C4-2B (cell line): ENCODE results near the gene VARS1.

Experiments used
- H3K27ac ChIP-seq: fragments of 450-650 bp; 2 replicates; pipeline ENCODE4 v1.5.1; 2017
- CTCF ChIP-seq: fragments of 450-650 bp; conservative IDR thresholded peaks from 2 replicates; pipeline ENCODE4 v1.5.1; 2017; ENCODE audit warnings: mild to moderate bottlenecking
- ZFX ChIP-seq: fragments of 450-650 bp; IDR thresholded peaks from 2 replicates; pipeline ENCODE4 v1.6.1; 2017

The VARS1 gene

GRCh38 chr6:31761343-31761742 lies 34.2 kb downstream of the VARS1 start:
- no peak overlapping the region for H3K27ac ChIP-seq
- TF ChIP-seq ZFX (no peak), CTCF (no peak)

DNA sequence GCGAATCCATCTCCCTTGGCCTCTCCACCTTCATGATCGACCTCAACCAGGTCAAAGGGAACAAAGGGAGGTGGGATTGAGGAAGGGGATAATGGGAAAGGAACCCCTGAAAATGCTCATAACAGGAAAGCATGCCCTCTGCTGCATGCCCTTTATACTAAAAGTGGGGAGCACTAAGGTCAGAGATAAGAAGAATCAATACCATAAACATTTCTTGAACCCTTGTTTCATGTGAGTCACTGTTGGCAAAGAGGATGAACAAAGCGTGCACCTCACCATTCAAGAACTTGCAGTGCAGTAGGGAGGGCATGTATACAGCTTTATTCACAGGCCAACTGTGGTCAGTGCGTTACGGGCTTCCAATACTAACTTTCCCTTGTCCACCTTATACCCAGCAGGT lies 34.8 kb downstream of the VARS1 start:
- TF ChIP-seq ZFX (no peak), CTCF (no peak)
- no peak overlapping the region for H3K27ac ChIP-seq

DNA sequence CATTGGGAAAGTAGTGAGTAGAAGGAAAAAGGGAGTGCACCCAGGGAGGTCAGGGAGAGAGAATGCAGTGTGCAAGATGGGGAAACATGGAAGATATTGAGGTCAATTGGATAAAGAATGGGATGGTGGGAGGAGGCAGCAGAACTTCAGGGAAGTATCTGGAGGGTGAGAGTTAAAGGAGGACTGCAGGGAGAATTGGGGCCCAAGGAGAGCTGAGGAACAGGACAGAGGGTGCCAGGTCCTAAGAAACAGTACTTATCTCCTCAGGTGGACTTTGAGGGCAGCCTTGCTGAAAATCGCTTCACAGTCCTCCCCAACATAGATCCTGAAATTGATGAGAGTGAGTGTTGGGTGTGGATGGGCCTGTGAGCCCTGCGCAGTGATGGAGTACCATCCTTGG lies 37.3 kb downstream of the VARS1 start:
- no peak overlapping the region for H3K27ac ChIP-seq
- no peak for TF ChIP-seq ZFX

- H3K27ac ChIP-seq, result no peak overlapping the region
- TF ChIP-seq ZFX, result no peak
- TF ChIP-seq CTCF, result no peak
These were observed 42.7 kb downstream of the VARS1 start for GRCh38 chr6:31752739-31753319.

- TF ChIP-seq CTCF, result no peak
- TF ChIP-seq ZFX, result no peak
- H3K27ac ChIP-seq, result no peak overlapping the region
These were observed 45.0 kb downstream of the VARS1 start for GRCh38 chr6:31750411-31751022.

DNA sequence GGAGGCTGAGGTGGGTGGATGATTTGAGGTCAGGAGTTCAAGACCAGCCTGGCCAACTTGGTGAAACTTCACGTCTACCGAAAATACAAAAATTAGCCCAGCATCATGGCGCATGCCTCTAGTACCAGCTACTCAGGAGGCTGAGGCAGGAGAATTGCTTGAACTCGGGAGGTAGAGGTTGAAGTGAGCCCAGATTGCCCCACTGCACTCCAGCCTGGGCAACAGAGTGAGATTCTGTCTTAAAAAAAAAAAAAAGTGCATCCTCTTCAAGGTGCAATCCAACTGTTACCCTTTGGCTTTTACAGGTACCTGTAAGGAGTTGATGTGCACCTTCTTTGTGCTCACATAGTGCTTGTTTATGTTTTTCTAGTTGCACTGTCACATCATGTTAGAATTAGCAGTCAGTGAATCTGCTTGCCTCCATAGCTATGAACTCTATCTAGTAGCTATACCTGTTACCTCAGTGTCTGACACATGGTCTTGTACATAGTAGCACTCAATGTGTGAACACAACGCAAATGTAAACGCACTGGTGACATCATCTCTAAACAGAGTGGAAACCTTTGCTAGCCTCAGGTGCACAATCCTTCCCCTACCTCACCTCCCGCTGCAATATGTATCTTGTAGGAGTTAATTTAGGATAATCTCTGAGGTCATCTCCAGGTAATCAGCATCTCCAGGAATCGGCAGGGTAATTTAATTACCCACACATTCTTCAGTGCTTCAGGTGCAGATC lies 46.1 kb downstream of the VARS1 start:
- TF ChIP-seq CTCF (no peak), ZFX (no peak)

More for the DNA sequence above, 46.1 kb downstream of the VARS1 start:
- no peak overlapping the region for H3K27ac ChIP-seq
